ENCODE measurements around the gene BRSK2.

BRSK2 gene

DNA sequence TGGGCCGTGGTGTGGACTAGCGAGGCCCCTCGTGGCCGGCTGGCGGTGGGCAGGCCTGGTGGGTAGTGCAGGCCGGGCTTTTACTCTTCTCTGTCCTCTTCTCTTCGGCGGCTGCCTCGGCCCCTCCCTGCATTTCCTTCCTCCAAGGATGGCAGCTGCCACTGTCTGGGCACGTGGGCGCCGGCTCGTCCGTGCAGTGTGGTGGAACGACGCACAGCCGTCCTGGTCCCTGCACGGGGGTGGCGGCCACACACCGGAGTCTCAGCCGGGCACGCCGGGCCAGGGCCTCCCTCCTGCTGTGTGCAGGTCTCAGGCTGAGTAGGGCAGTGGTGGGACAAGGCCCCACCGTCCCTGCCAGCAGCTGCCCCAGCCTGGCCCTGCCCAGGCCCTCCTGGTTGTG is 59.1 kb downstream of the BRSK2 start:
- H3K9me3 ChIP-seq (ENCODE audit: control insufficient read depth in 5 of 5, low read length in 5 of 5), result no peaks in the 10 kb centered on the region
- H3K4me3 ChIP-seq (ENCODE audit: low read depth in 1 of 5, low read length in 5 of 5), result no peak overlapping the region
- no peak overlapping the region for H3K27ac ChIP-seq (ENCODE audit: low read depth, low read length)
- H3K36me3 ChIP-seq (ENCODE audit: control insufficient read depth in 5 of 5, insufficient read depth in 5 of 5, low read length in 5 of 5), result no peaks in the 10 kb centered on the region
- H3K4me1 ChIP-seq (ENCODE audit: control insufficient read depth in 5 of 5, insufficient read depth in 5 of 5, low read length in 5 of 5), result no peaks in the 10 kb centered on the region
- peaks cover 11 to 38% (median 18%) of the 10 kb centered on the region in 5 donors for H3K27me3 ChIP-seq (ENCODE audit: control insufficient read depth in 5 of 5, insufficient read depth in 4 of 5, low read length in 5 of 5)
- H3K9ac ChIP-seq (ENCODE audit: low read length in 5 of 5), result no peak overlapping the region

DNA sequence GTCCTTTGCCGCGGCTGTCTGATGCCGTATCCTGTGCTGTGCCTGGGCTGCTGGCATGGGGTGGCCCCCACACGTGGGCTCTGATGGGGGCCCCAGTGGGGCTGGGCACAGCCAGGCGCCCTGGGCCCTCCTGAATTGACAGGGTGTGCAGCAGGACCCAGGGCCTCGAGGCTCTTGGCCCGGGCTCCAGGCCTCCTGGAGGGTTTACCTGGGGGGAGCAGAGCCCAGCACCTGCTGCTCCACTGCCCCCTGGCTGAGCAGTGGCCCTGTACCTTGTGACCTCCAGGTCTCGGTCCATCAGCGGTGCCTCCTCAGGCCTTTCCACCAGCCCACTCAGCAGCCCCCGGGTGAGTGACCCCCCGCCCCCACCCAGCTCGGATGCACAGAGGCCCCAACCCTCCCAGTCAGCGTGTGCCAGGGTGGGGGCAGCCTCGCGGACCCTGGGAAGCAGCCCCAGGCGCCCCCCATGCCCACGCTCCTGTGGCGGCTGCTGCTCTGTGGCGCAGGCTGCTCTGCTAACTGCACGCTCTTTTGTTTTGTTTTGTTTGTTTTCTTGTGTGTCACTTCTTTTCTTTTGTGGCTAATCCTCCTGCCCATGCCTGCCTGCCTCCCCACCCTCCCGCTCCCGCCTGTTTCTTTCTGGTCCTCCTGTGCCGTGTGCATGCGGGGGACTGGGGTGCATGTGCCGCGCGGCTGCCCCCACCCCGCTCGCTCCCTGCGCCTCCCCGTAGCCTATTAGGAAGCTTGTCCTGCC is 59.9 kb downstream of the BRSK2 start:
- Histone ChIP-seq H3K9ac (ENCODE audit: low read length in 5 of 5) (no peak overlapping the region), H3K27ac (ENCODE audit: low read depth, low read length) (no peak overlapping the region), H3K4me1 (ENCODE audit: control insufficient read depth in 5 of 5, insufficient read depth in 5 of 5, low read length in 5 of 5) (no peaks in the 10 kb centered on the region), H3K4me3 (ENCODE audit: low read depth in 1 of 5, low read length in 5 of 5) (no peak overlapping the region), H3K36me3 (ENCODE audit: control insufficient read depth in 5 of 5, insufficient read depth in 5 of 5, low read length in 5 of 5) (no peaks in the 10 kb centered on the region), H3K27me3 (ENCODE audit: control insufficient read depth in 5 of 5, insufficient read depth in 4 of 5, low read length in 5 of 5) (peaks cover 11 to 38% (median 18%) of the 10 kb centered on the region in 5 donors), H3K9me3 (ENCODE audit: control insufficient read depth in 5 of 5, low read length in 5 of 5) (no peaks in the 10 kb centered on the region)

DNA sequence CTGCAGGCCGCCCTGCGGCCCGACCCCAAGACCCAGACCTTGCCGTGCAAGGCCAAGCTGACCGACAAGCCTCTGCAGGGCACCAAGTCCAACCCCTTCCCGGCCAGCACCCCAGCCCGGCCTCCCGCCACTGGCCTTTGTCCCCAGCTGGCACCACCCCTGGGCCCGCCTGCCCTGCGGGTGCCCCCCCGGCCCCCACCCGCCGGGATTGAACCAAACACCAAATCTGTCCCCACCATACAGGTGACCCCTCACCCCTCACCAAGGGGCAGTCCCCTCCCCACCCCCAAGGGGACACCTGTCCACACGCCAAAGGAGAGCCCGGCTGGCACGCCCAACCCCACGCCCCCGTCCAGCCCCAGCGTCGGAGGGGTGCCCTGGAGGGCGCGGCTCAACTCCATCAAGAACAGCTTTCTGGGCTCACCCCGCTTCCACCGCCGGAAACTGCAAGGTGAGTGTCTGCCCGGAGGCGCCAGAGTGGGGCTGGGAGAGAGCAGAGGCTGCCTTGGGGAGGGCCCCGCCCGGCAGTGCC is 60.7 kb downstream of the BRSK2 start:
- H3K27ac ChIP-seq (ENCODE audit: low read depth, low read length), result no peak overlapping the region
- H3K36me3 ChIP-seq (ENCODE audit: control insufficient read depth in 5 of 5, insufficient read depth in 5 of 5, low read length in 5 of 5), result no peaks in the 10 kb centered on the region
- no peaks in the 10 kb centered on the region for H3K9me3 ChIP-seq (ENCODE audit: control insufficient read depth in 5 of 5, low read length in 5 of 5)
- peaks cover 11 to 38% (median 18%) of the 10 kb centered on the region in 5 donors for H3K27me3 ChIP-seq (ENCODE audit: control insufficient read depth in 5 of 5, insufficient read depth in 4 of 5, low read length in 5 of 5)
- no peaks in the 10 kb centered on the region for H3K4me1 ChIP-seq (ENCODE audit: control insufficient read depth in 5 of 5, insufficient read depth in 5 of 5, low read length in 5 of 5)
- H3K9ac ChIP-seq (ENCODE audit: low read length in 5 of 5), result no peak overlapping the region
- H3K4me3 ChIP-seq (ENCODE audit: low read depth in 1 of 5, low read length in 5 of 5), result no peak overlapping the region

DNA sequence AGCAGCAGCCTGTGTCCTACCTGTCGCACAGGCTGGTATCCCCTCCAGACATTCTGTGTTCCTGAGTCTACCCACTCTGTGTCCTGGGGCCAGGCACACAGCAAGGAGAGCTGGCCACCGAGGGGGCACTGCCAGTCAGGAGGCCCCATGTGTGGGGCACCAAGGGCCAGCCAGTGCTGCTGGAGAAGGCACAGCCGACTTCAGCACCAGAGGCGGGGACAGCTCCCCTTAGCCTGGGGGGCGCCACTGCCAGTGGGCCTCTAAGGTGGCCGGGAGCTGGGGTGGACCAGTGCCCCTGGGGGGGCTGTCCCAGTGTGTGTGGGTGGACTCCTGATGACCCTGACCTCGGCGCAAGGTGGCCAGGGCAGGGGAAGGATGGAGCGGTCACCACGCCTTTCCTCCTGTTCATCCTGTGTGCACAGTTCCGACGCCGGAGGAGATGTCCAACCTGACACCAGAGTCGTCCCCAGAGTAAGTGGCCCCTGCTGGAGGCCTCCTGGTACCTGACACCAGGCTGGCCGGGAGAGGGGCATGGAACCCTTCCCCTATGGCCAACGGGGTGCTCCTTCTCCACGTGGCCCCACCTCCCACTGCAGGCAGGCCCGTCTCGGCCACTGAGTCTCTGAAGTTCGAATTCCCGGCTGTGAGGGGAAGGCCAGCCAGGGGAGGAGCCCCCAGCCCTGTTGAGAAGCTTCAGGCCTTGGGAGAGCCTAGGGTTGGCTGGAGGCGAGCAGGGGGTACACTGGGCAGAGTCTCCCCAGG is 61.4 kb downstream of the BRSK2 start:
- Histone ChIP-seq H3K9ac (ENCODE audit: low read length in 5 of 5) (no peak overlapping the region), H3K9me3 (ENCODE audit: control insufficient read depth in 5 of 5, low read length in 5 of 5) (no peaks in the 10 kb centered on the region), H3K4me3 (ENCODE audit: low read depth in 1 of 5, low read length in 5 of 5) (no peak overlapping the region), H3K27ac (ENCODE audit: low read depth, low read length) (no peak overlapping the region), H3K27me3 (ENCODE audit: control insufficient read depth in 5 of 5, insufficient read depth in 4 of 5, low read length in 5 of 5) (peaks cover 11 to 38% (median 18%) of the 10 kb centered on the region in 5 donors), H3K4me1 (ENCODE audit: control insufficient read depth in 5 of 5, insufficient read depth in 5 of 5, low read length in 5 of 5) (no peaks in the 10 kb centered on the region), H3K36me3 (ENCODE audit: control insufficient read depth in 5 of 5, insufficient read depth in 5 of 5, low read length in 5 of 5) (no peaks in the 10 kb centered on the region)

DNA sequence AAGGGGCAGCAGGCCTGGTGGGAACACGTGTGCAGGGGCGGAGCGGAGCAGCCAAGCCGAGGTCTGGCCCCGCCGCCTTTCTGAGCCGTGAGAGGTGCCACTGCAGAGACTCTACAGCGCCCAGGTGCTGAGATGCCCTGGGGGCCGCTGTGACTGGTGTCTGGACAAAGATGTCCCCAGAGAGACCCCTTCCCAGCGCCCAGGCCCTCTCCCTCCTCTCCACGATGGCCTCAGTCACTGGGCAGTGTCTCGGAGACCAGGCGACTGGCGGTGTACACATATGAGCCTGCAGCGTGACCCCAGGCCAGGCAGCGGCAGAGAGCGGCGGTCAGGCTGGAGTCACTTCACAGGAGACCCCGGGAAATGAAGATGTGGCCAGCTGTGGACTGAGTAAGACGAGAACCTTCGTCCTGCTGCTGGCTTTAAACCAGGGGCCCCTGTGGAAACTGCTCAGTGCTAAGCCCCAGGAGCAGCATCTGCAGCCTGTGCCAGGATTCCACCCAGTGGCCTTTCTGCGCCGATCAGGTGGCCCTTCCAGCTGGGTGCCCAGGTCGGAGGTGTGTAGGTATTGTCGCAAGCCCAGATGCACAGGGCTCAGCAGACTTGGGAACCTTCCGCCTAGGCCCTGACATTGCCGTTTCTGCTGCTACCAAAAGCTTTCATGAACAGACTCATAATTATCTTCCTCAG is 62.2 kb downstream of the BRSK2 start:
- Histone ChIP-seq H3K27ac (ENCODE audit: low read depth, low read length) (no peak overlapping the region), H3K36me3 (ENCODE audit: control insufficient read depth in 5 of 5, insufficient read depth in 5 of 5, low read length in 5 of 5) (no peaks in the 10 kb centered on the region), H3K4me1 (ENCODE audit: control insufficient read depth in 5 of 5, insufficient read depth in 5 of 5, low read length in 5 of 5) (no peaks in the 10 kb centered on the region), H3K9me3 (ENCODE audit: control insufficient read depth in 5 of 5, low read length in 5 of 5) (no peaks in the 10 kb centered on the region), H3K9ac (ENCODE audit: low read length in 5 of 5) (no peak overlapping the region), H3K27me3 (ENCODE audit: control insufficient read depth in 5 of 5, insufficient read depth in 4 of 5, low read length in 5 of 5) (peaks cover 11 to 38% (median 18%) of the 10 kb centered on the region in 5 donors), H3K4me3 (ENCODE audit: low read depth in 1 of 5, low read length in 5 of 5) (no peak overlapping the region)

DNA sequence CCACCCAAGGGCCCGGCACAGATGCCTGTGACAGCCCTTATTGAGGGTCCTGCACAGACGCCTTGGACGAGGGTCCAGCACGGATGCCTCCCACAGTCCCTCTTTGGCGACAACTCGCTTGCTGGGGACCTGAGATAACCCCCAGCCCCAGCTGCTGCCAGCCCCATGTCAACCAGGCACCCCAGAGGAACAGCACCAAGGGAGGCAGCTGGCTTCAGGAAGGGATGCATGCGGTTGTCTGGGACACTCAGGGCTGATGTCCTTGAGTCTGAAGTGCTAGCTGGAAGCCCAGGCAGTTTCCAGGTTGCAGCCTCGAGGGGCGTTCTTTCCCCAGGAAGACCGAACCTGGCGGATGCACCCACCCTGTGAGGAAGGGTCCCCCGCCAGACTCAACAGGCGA is 63.0 kb downstream of the BRSK2 start:
- peaks cover 11 to 38% (median 18%) of the 10 kb centered on the region in 5 donors for H3K27me3 ChIP-seq (ENCODE audit: control insufficient read depth in 5 of 5, insufficient read depth in 4 of 5, low read length in 5 of 5)
- H3K36me3 ChIP-seq (ENCODE audit: control insufficient read depth in 5 of 5, insufficient read depth in 5 of 5, low read length in 5 of 5), result no peaks in the 10 kb centered on the region
- no peaks in the 10 kb centered on the region for H3K4me1 ChIP-seq (ENCODE audit: control insufficient read depth in 5 of 5, insufficient read depth in 5 of 5, low read length in 5 of 5)
- H3K4me3 ChIP-seq (ENCODE audit: low read depth in 1 of 5, low read length in 5 of 5), result no peak overlapping the region
- no peak overlapping the region for H3K9ac ChIP-seq (ENCODE audit: low read length in 5 of 5)
- H3K9me3 ChIP-seq (ENCODE audit: control insufficient read depth in 5 of 5, low read length in 5 of 5), result no peaks in the 10 kb centered on the region
- H3K27ac ChIP-seq (ENCODE audit: low read depth, low read length), result no peak overlapping the region

DNA sequence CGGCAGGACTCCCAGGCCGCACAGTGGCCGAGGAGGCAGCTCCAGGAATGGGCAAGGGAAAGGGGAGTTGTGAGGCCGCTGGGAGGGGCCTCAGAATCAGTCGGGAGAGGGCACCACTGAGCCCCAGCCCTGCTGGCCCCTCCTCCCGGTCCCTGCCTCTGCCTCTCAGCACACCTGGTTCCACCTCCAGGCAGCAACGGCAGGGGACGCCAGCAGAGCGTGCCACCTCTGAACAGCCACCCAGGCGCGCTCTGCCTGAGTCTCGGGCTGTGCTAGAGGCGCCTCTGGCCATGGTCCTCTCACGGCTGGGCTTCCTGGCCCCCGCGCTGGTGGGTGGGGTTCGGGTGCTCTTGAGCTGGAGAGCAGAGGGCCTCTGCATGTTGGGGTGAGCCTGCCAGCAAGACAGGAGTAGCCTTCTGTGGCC is 63.9 kb downstream of the BRSK2 start:
- Histone ChIP-seq H3K4me1 (ENCODE audit: control insufficient read depth in 5 of 5, insufficient read depth in 5 of 5, low read length in 5 of 5) (peaks cover 0 to 4% (median 4%) of the 10 kb centered on the region in 5 donors), H3K27me3 (ENCODE audit: control insufficient read depth in 5 of 5, insufficient read depth in 4 of 5, low read length in 5 of 5) (peaks cover 6 to 33% (median 18%) of the 10 kb centered on the region in 5 donors), H3K27ac (ENCODE audit: low read depth, low read length) (no peak overlapping the region), H3K9me3 (ENCODE audit: control insufficient read depth in 5 of 5, low read length in 5 of 5) (no peaks in the 10 kb centered on the region), H3K36me3 (ENCODE audit: control insufficient read depth in 5 of 5, insufficient read depth in 5 of 5, low read length in 5 of 5) (no peaks in the 10 kb centered on the region), H3K4me3 (ENCODE audit: low read depth in 1 of 5, low read length in 5 of 5) (no peak overlapping the region), H3K9ac (ENCODE audit: low read length in 5 of 5) (no peak overlapping the region)

DNA sequence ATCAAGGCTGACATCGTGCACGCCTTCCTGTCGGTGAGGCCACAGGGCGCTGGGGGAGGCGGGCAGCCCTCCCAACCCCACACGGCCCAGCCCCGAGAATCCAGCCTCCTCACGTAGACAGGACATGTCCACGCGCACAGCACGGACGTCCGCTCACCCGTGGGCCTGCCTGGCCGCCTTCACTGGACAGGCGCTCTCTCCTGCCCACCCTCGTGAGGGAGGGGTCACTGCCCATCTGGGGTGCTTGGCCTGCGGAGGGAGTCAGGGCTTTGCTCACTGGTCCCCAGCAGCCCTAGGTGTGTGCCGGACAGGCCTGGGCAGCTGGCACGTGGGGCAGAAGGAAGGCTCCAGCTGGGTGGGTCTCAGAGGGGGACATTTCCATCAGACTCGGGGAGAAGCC is 64.8 kb downstream of the BRSK2 start:
- Histone ChIP-seq H3K9me3 (ENCODE audit: control insufficient read depth in 5 of 5, low read length in 5 of 5) (no peaks in the 10 kb centered on the region), H3K4me1 (ENCODE audit: control insufficient read depth in 5 of 5, insufficient read depth in 5 of 5, low read length in 5 of 5) (peaks cover 0 to 12% (median 5%) of the 10 kb centered on the region in 5 donors), H3K36me3 (ENCODE audit: control insufficient read depth in 5 of 5, insufficient read depth in 5 of 5, low read length in 5 of 5) (no peaks in the 10 kb centered on the region), H3K27ac (ENCODE audit: low read depth, low read length) (no peak overlapping the region), H3K27me3 (ENCODE audit: control insufficient read depth in 5 of 5, insufficient read depth in 4 of 5, low read length in 5 of 5) (peaks cover 0 to 26% (median 15%) of the 10 kb centered on the region in 5 donors), H3K4me3 (ENCODE audit: low read depth in 1 of 5, low read length in 5 of 5) (no peak overlapping the region), H3K9ac (ENCODE audit: low read length in 5 of 5) (no peak overlapping the region)

DNA sequence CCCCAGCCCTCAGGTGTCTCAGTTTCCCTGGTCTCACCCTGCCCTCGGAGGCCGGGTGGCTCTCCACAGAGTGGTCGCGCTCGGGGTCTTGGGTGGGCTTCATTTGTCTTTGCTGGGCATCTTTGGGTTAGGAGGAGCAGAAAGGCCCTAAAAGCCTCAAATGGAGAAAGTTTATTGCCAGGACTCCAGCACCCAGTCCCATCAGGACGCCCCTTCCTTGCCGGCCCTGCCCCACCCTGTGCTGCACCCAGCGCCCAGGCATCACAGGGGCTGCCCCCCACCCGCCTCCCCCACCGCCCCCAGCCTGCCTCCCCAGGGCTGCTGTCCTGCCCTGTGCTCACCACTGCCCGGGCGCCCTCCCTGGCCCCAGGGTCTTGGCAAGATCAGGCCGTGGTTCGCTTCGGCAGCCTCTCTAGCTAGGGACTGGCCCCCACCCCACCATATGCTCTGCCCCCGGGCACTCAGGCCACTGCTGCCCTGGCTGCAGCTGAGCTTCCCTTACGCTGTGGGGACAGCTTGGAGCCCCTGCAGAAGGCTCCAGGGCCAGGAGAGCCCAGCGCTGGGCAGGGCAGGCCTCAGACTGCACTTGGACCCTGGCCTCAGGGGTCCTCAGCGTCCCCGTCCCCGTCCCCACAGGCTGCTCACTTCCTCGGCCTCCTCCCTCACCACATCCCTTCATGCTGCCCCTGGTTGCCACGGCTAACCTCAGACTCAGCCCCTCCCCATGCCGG is 65.5 kb downstream of the BRSK2 start:
- H3K27me3 ChIP-seq (ENCODE audit: control insufficient read depth in 5 of 5, insufficient read depth in 4 of 5, low read length in 5 of 5), result peaks cover 0 to 26% (median 15%) of the 10 kb centered on the region in 5 donors
- no peak overlapping the region for H3K27ac ChIP-seq (ENCODE audit: low read depth, low read length)
- no peak overlapping the region for H3K9ac ChIP-seq (ENCODE audit: low read length in 5 of 5)
- peaks cover 0 to 17% (median 7%) of the 10 kb centered on the region in 5 donors for H3K4me1 ChIP-seq (ENCODE audit: control insufficient read depth in 5 of 5, insufficient read depth in 5 of 5, low read length in 5 of 5)
- H3K9me3 ChIP-seq (ENCODE audit: control insufficient read depth in 5 of 5, low read length in 5 of 5), result no peaks in the 10 kb centered on the region
- H3K36me3 ChIP-seq (ENCODE audit: control insufficient read depth in 5 of 5, insufficient read depth in 5 of 5, low read length in 5 of 5), result no peaks in the 10 kb centered on the region
- no peak overlapping the region for H3K4me3 ChIP-seq (ENCODE audit: low read depth in 1 of 5, low read length in 5 of 5)
